ENCODE data around the gene MGLL. TPM values are rescaled to one million over a fixed set of nuclear protein-coding genes. Genes with fewer than 3 reads are reported as not detected.

MGLL gene
- total RNA-seq, 1 donor from 2014 or later = 11.3 TPM

DNA sequence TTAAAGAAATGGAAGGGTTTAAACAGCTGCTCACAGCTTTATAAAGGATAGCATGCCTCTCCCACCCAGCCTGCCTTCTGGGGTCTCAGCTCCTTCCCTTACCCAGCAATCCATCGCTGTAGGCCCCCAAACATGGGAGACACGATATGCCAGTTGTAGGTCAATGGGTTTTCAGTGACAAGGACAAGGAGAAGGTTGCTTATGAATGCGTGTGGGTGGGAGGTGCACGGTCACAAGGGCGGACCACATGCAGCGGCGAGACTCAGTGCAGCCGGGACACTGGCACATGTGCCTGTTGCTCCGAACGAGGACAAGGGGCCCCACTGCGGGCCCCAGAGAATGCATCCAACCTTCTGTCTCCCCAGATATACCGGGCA lies 67.0 kb downstream of the MGLL start:
- Mint-ChIP-seq H3K27me3 (ENCODE audit: low read depth) (no peaks in the 10 kb centered on the region), H3K9me3 (no peaks in the 10 kb centered on the region), H3K36me3 (ENCODE audit: low read depth) (no peaks in the 10 kb centered on the region), H3K27ac (ENCODE audit: unreplicated experiment) (no peak overlapping the region), H3K4me1 (peaks cover 19% of the 10 kb centered on the region), H3K4me3 (no peak overlapping the region)
- DNase-seq (ENCODE audit: low read depth, low spot score) = no peak
- TF ChIP-seq, protein P1, sequence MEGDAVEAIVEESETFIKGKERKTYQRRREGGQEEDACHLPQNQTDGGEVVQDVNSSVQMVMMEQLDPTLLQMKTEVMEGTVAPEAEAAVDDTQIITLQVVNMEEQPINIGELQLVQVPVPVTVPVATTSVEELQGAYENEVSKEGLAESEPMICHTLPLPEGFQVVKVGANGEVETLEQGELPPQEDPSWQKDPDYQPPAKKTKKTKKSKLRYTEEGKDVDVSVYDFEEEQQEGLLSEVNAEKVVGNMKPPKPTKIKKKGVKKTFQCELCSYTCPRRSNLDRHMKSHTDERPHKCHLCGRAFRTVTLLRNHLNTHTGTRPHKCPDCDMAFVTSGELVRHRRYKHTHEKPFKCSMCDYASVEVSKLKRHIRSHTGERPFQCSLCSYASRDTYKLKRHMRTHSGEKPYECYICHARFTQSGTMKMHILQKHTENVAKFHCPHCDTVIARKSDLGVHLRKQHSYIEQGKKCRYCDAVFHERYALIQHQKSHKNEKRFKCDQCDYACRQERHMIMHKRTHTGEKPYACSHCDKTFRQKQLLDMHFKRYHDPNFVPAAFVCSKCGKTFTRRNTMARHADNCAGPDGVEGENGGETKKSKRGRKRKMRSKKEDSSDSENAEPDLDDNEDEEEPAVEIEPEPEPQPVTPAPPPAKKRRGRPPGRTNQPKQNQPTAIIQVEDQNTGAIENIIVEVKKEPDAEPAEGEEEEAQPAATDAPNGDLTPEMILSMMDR (conservative IDR thresholded peaks at IDR 0.05) = no peak

DNA sequence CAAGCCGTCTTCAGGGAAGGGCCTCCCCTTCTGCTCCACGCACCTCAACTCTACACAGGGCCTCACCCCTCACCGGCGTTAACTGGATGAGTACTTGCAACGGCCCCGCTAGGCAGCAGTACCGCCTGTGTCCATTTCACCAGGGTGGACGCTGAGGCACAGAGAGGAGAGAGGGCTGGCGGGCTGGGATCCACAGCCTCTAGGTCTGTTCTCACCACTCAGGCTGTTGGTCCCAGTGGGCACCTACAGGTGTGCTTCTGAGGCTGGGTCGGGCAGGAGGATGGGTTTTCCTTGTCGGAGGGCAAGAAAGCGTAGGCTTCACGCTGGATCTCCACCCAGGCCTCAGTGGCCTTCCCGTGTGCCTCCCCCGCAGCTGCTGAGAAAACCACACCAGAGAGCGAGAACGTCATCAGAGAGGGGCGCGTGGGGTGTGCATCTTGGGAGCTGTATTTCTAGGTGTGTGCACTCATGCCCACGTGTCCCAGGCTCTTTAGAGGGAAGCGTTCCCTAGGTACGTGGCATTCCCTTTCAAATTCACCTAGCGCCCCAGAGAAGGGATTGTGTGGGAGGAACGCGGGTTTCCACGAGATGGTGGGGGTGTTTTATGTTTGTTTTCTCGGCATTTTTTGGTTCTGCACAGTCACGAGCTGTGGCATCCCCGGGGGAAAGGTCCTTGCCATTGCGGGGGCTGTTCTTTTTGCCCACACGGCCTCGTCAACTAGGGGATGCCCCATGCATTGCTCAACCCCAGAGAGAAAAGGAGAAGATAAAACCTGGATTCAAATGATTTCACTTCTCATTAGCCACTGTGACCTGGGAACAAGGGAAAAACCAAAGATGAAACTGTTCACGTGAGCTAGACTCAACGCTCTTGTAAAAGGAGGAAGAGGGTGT lies 67.7 kb downstream of the MGLL start:
- Mint-ChIP-seq H3K36me3 (ENCODE audit: low read depth) (no peaks in the 10 kb centered on the region), H3K27ac (ENCODE audit: unreplicated experiment) (no peak overlapping the region), H3K4me1 (peaks cover 25% of the 10 kb centered on the region), H3K9me3 (no peaks in the 10 kb centered on the region), H3K27me3 (ENCODE audit: low read depth) (no peaks in the 10 kb centered on the region), H3K4me3 (no peak overlapping the region)
- TF ChIP-seq, protein P1 (conservative IDR thresholded peaks at IDR 0.05) = no peak
- DNase-seq (ENCODE audit: low read depth, low spot score) = no peak

DNA sequence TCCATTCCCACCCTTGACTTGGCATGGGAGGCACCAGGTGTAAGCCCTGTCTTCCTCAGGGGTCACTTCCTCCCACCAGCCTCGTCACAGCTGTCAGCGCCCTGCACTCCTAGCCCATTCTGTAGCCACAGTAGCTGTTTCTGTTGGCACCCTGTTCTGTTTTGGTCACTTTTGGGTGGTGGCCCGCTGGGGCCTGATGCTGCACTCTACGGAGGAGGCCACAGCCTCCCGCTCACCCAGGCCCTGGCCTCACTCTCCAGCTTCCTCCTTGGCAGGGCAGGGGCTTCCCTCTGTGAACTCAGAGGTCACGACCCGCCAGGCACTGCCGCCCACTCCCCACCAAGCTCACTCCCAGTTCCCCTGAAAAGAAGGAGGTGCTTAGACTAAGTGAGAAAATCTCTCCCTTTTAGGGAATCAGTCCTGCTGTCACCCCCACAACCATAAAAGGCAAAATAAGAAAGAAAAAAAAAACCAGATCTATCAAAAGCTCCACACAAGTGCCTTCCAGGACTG lies 68.4 kb downstream of the MGLL start:
- peaks cover 30% of the 10 kb centered on the region for H3K4me1 Mint-ChIP-seq
- no peaks in the 10 kb centered on the region for H3K9me3 Mint-ChIP-seq
- no peak overlapping the region for H3K27ac Mint-ChIP-seq (ENCODE audit: unreplicated experiment)
- TF ChIP-seq, protein P1 (conservative IDR thresholded peaks at IDR 0.05) = no peak
- no peaks in the 10 kb centered on the region for H3K27me3 Mint-ChIP-seq (ENCODE audit: low read depth)
- no peaks in the 10 kb centered on the region for H3K36me3 Mint-ChIP-seq (ENCODE audit: low read depth)
- DNase-seq (ENCODE audit: low read depth, low spot score) = no peak
- H3K4me3 Mint-ChIP-seq = no peak overlapping the region

DNA sequence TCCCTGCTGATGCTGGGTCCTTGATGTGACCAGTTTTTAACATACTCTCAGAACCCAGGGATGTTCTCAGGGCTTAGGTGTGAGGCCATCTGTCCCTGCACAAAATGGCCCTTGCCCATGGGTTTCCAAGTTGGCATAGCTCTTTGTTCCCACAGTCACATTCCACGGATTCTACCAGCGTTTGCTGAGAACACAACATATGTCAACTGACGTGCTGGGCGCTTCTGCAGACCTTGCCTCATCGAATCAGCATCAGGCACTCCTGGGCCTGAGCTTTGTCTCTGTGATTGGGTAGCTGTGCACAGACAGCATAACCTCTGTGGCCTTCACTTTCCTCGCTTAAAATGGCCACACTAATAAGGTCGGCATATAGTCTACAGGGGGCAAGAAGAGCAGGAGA lies 69.0 kb downstream of the MGLL start:
- Mint-ChIP-seq H3K4me3 (no peak overlapping the region), H3K27ac (ENCODE audit: unreplicated experiment) (no peak overlapping the region), H3K27me3 (ENCODE audit: low read depth) (no peaks in the 10 kb centered on the region), H3K4me1 (peaks cover 35% of the 10 kb centered on the region), H3K9me3 (no peaks in the 10 kb centered on the region), H3K36me3 (ENCODE audit: low read depth) (no peaks in the 10 kb centered on the region)
- DNase-seq (ENCODE audit: low read depth, low spot score) = no peak
- TF ChIP-seq, protein P1 (conservative IDR thresholded peaks at IDR 0.05) = no peak

DNA sequence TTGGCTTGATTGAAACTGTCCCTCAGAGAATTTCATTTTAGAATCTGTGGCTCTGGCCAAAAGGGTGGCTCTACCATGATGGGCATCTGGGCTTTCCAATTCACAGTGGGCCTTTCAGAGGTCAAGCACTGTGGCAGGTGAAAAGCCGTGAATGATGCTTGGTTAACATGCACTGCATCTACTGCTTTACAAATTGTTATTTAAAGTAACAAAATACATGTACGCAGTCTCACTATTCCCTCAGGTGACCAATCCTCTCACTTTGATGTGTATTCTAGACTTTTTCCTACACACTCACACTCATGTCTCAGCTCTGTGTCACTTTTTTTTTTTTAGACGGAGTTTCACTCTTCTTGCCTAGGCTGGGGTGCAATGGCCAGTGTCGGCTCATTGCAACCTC lies 70.5 kb downstream of the MGLL start:
- peaks cover 36% of the 10 kb centered on the region for H3K4me1 Mint-ChIP-seq
- TF ChIP-seq, protein P1 (conservative IDR thresholded peaks at IDR 0.05) = no peak
- H3K36me3 Mint-ChIP-seq (ENCODE audit: low read depth) = no peaks in the 10 kb centered on the region
- no peak overlapping the region for H3K27ac Mint-ChIP-seq (ENCODE audit: unreplicated experiment)
- no peak overlapping the region for H3K4me3 Mint-ChIP-seq
- DNase-seq (ENCODE audit: low read depth, low spot score) = no peak
- no peaks in the 10 kb centered on the region for H3K9me3 Mint-ChIP-seq
- H3K27me3 Mint-ChIP-seq (ENCODE audit: low read depth) = no peaks in the 10 kb centered on the region
